NCI-H187 (cell line): ENCODE measurements around the gene MAOB.

Source experiments
- DNase-seq, 2 experiments: peaks; one replicate each; lab custom pipeline; 2025; lab: John Stamatoyannopoulos, UW

MAOB gene

DNA sequence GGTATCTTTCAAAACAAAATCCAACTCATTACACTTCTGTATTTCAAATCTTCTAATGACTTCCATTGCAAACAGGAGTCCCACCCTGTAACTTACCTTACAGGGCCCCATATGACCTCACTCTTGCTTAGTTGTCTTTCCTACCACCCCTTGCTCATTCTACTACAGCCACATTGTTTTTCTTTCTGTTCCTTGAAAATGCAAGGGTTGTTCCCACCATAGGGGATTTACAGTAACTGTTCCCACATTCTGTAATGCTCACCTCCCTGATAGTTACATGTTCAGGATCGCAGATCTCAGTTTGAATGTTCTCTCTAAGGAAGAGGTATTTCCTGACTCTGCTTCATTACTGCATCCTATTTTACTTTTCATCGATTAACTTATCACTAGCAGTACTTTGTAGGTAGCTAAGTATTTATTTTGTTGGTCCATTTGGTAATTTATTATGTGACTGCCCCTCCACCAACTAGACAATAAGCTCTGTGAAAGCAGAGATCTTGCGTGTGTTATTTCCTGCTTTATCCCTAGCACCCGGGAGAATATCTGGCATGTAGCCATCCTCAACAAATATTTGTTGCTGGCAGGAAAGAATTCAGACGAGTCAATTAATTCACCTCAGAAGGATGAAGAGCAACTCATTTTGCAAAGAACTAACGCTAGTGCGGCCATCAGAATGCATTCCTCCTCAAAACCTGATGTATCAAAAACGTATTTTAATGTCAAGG, 21.4 kb downstream of the MAOB start:
- no peak for DNase-seq

DNA sequence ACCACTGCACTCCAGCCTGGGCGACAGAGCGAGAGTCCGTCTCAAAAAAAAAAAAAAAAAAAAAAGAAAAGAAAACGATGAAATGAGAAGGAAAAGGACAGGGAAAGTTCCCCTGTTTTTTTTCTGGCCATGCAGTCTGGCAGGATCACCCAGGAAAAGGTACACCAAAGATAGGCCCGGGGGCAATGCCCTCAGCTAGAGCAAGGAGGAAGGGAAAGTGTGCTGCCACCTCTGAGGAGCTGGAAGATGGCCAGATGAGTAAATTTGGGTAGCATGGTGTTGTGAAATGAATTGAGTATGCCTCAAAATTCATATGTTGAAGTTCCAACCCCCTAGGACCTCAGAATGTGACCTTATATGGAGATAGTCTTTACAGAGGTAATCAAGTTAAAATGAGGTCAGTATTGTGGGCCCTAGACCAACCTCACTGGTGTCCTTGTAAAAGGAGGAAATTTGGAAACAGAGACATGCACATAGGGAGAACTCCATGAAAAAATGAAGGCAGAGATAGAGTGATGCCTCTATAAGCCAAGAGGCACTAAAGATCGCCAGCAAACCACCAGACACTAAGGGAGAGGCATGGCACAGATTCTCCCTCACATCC, 28.9 kb downstream of the MAOB start:
- DNase-seq = no peak

DNA sequence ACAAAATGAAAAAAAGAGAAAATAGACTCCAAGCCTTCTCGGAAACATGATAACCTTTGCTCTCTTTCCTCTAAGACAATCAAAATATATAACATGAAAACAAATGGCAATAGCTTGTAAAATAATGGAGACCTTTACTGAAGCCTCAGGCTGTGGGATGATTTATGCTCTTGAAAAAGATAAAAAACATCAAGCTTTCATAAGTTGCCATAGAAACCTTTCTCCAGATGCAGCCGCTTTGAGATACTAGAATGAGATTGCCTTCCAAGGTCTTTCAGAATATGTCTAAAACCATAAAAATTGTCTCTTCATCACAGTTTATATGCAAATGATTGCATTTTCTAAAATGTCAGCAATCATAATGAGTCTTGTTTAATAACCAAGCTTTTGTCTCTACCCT, 31.6 kb downstream of the MAOB start:
- no peak for DNase-seq

DNA sequence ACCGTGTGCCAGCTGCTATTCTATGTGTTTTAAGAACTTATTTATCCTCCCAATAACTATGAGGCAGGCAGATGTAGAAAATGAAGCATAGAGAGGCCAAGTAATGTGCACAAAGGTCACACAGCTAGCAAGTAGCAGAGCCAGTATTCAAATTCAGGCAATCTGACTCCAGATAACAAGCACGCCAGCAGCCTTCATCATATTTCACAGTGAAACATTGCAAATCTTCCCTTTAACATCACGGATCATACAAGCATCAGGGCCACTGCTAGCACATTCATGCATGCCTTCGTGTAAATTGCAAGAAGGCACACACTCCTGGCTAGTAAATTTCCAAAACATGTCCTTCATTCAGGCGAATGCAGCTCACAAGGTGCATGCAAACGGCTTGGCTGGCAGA, 33.1 kb downstream of the MAOB start:
- DNase-seq = no peak

DNA sequence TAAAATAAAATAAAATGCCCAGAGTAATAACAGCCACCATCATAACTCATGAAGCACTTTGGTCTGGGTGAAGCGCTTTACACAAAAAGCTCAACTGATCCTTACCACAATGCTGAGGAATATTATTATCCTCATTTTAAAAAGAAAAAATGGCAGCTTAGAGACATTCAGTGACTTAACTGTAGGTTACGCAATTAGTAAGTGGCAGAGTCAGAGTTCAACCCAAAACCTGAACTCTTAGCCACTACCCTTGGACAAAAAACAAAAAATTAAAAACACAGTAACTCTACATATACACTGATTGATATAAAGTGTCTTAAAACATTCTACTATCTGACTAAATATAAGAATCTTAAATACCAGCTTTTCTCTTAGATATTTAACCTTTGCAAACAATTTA, 34.9 kb downstream of the MAOB start:
- no peak for DNase-seq

DNA sequence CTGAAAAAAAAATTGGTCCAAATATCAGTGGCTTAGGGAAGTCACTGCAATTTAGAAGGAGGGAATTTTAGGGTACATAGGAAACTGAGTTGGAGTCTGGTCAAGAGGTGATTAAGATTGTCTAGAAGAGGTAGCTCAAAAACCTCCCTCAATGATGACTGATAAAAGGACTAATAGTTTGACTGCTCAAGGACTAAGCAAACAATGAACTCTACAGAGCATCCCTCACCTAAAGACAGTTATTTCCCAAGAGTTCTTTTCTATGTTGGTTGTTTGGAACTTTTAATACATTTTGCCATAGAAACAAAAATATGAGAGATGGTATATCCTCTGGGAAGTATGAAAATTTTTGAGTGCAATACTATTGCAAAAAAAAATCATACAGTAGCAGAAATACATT, 35.7 kb downstream of the MAOB start:
- no peak for DNase-seq

DNA sequence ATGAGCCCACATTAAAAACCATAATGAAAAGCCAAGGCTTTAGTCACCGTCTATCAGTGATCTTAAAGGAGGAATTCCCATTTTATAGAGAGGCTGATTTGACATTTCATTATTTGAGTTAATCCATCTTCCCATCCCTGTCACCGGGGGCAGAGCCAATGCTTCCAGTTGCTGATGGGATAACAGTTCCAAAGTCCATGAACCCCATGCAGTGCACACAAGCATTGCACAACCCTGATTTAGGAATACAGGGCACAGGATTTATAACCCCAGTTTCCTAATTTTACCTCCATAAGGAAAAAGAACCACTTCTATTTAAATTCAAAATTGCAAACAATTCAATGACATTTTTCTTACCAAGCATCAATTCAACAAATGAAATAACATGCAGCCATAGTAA, 36.5 kb downstream of the MAOB start:
- DNase-seq = no peak

DNA sequence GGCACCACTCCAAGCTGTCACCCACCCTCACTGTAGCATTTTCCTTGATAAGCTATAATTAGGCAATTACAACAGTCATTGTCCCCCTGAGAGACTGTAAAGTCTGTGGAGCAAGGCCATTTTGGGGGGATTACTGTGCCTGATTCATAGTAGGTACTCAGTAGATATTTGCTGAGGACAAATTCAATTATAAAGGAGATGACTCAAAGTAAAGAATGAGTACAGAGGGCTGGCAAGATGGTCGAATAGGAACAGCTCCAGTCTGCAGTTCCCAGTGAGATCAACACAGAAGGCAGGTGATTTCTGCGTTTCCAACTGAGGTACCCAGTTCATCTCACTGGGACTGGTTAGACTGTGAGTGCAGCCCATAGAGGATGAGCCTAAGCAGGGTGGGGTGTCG, 42.0 kb downstream of the MAOB start:
- DNase-seq = no peak

DNA sequence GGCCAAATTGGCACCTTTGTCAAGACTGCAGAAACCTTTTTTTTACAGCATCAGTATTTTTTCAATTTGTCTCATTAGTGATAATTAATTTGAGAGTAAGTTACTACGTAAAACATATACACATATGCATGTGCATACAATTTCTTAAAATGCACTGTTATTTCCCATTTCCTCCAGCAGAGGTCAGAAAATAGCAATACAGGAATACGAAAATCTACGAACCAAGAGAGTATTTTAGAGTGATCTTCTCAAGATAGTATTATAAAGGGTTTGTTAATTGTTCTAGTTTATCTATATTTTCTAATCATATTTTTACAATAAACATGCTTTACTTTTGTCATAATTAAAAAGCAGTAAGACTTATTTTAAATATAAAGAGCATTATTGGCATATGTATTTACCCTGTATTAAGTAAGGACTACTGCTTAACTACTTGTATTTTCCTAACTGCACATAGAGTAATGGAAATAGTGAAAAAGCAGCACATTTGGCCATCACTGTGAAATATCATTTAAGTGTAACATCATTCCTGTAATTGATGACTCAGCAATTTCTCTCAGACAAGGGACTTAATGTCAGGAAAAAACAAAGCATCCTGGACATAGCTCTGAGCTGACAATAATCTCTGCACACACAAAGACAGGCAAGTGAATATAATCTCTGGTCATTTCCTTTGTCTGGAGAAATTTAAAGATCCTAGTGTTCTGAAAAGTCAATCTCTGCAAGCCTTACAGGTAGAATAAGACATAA, 45.6 kb downstream of the MAOB start:
- DNase-seq = no peak

DNA sequence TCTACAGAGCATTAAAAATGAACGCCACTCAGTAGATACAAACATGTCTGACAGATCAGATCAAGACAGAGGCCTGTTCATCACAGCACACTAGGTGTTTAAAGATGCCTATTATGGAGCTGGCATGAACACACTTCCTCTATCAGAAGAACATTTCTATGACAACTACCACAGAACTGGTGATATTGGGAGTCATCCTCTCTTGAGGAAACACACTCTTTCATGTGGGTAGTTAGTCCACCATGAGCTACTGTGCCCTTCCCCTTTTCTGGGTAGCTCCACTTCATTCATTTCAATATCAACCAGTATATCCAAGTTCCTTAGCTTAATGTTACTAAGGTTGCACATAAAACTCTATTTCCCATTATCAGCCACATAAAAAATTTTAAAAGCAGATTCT, 46.7 kb downstream of the MAOB start:
- DNase-seq = no peak

DNA sequence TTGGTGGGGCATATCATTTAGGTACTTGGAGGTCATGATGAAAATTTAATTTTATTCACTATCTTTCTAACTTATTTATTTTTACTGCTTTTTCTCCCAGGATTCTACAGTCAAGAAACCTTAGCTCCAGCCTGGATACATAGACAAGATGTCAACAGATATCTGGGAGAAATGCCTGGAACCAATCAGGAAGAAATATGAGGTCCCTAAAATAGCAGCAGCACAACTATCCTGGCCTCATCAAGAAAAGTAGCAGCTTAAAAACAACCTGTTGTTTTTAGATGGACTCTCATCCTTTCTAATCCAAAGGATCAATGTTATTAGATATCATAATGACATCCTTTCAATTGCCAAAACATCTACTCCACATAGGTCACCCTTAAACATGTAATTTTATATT, 54.5 kb downstream of the MAOB start:
- no peak for DNase-seq

DNA sequence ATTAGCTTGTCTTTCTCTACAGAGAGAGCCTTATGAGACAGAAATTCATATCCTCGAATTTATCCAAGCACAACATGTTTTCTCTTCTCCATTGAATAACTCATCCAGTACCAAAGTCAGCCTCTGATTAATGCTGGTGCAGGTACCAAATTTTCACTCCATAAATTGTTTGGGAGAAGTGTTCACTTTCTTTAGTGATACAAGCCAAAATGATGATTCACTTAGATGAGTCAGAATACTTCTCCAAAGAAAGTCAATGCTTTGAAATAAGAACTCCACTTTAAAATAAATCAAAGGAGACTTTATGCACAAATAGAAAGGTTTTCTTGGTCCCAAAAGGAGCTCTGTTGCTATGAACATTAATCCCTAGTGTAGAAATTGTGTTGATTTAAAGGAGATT, 60.2 kb downstream of the MAOB start:
- no peak for DNase-seq

DNA sequence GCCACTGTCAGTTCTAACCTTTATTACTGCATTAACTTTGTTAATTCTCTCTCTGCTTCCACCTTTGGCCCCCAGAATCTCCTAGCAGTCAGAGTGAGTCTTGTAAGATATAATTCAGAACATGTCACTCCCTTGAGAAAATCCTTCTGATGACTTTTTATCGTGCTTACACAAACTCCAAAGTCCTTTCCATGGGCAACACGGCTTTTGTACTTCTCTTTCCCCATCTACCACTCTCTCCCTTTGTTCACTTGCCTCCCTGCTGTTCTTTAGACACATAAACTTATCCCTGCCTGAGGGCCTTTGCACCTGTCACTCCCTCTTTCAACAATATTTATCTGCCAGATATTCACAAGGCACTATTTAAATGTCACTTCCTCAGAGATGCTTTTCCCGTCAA, 64.8 kb downstream of the MAOB start:
- DNase-seq = no peak

DNA sequence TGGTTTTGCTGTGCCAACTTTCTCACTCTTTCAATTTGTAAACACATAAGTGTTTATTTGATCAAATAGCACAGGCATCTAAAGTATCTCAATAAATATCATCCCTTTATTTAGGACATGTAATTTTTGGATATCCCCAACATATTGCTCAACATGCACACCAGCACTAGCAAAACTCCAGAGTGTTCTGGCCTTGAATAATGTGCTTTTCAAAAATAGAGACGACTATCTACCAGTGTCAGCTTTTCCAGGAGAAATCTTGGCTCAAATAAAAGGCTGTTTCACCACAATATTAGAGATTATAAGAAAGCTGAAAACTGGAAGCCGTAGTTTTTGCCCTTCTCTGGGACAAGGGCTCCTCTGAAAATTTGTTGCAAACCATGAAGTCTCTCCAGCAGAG, 67.0 kb downstream of the MAOB start:
- DNase-seq = no peak

DNA sequence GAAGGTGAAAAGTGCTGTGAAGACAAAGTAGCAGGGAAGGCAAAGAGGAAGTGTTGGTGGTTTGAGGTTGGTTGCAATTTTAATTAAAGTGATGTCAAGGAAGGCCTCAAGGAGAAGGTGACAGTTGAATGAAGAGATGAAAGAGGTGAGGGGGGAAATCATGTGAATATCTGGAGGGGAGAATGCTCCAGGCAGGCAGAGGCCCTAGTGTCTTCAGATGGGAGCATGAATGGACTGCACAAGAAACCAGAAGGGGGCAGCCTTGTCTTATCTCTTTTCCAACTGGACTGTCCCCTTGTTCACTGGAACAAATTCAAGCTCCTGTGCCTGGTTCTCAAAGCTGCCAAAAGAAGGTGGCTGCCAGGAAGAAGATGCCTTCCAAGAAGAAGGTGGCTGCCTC, 68.4 kb downstream of the MAOB start:
- no peak for DNase-seq

DNA sequence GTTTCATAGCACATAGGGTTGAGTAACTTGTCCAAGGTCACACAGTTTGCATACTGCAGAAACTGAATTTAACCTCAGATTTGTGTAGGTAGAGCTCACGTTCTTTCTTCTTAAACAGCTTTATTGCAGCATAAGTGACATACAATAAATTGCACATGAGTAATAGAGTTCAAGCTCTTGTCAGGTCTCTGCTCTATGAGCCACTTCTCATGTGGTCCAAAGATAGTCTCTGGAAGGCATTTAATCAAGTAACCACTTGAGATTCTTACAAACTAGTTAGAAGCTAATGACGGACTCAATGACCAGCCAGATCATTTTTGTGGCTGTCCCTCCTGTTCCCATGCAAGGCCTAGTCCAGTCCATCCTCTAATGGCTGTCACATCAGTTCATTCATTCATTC, 68.9 kb downstream of the MAOB start:
- DNase-seq = no peak

DNA sequence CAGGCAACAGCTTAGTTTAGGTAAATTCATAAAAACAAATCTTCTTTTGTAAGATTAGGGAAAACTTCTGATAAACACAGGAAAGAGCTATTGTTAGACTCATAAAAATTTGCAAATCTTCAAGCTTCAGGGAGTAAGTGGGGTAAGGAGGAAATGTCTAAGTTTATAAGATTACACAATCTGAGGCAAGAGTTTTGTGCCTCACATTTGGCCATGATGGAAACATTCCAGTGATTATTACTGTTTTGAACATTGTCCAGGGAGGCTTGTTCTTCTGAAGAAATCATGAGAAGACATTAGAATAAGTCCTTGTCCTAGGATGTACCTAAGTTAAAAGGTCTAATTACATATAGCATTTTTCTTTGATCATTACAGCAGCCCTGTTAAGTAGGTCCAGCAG, 72.8 kb downstream of the MAOB start:
- DNase-seq = no peak

DNA sequence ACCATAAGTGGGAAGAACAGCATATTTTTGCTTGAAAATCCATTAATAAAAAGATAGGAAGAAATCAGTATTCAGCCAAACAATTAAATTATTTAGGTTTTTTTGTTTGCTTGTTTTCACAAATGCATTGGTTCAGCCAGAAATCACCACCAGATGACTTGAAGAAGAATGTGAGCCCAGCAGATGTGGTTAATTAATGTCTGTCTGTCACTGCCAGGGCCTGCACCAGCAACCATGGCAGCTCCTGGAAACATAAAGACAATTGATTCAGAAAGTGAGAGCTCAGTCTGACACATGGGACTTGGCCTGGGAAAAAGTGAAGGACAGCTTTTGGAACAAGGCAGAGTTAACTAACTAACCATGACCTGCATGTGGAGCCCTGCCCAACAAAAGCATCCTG, 74.0 kb downstream of the MAOB start:
- no peak for DNase-seq

DNA sequence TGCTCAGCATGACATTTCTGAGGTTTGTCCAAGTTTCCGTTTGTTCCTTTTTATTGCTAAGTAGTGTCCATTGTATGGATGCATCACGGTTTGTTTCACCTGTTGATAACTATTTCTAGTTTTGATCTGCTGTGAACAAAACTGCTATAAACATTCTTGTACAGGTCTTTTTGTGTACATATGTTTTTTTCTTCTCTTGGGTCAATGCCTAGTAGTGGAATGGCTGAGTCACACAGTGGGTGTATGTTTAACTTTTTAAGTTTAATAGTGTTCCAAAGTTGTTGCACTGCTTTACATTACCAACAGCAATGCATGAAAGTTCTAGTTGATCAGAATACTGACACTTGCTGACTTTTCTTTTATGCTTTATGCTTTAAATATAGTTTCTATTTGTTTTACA, 76.7 kb downstream of the MAOB start:
- DNase-seq = no peak

DNA sequence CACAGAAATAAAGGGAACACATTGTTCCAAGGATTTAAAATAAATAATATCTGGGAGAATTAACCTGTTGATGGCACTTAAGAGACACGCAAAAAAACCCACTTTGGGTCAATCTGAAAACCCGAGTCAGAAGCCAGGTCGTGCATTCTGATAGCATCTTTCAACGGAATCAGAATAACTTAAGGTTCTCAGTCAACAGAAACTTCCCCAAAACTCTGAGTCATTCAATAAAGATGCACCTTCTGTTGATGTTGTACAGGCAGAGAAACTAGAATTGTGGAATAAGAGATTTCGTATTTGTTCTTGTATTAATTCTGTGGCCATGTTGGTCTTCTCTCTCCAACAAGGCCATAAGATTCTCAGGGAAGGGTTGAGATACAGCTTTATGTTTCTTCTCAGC, 78.2 kb downstream of the MAOB start:
- DNase-seq = no peak

DNA sequence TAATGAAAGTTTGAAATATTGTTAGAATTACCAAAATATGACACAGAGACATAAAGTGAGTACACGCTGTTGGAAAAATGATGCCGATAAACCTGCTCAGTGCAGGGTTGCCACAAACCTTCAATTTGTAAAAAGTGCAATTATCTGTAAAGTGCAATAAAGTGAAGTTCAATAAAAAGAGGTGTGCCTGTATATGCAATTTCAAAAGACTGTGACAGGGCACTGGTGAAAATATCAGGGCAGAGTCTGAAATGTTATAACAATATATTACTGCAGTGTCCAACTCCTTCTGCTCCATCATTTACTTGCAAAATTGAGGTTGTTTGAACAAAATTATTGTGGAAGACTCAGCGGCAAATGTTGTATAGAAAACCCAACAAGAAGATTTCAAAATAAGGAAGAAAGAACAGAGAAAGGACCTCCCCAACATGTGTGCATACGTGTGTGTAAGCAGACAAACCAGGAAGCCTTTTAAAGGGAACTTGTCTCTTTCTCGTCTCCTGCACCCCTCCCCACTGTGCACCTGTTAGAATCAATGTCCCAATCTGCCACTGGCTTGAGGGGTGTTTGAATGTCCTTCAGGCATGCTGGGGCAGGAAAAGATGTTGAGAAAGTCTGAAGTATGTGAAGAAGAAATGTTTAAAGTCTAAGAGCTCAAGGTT, 96.2 kb downstream of the MAOB start:
- no peak for DNase-seq

DNA sequence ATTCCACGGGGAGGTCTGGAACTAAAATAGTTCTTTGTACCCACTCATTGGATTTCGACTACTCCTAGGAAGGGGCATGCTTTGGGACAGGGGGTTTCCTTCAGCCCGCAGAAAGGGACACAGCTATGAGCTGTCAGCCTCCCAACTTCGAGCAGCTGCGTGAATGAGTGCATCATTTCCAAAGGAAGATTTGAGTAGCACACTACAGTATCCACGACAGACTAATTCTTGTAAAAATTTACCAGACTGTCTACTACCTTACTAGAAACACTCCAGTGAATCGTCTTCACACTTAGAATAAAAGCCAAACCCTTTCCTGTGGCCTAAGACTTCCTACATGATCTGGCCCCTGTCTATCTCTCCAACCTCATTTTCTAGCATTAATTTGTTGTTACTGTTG, 124.2 kb downstream of the MAOB start:
- DNase-seq = no peak

DNA sequence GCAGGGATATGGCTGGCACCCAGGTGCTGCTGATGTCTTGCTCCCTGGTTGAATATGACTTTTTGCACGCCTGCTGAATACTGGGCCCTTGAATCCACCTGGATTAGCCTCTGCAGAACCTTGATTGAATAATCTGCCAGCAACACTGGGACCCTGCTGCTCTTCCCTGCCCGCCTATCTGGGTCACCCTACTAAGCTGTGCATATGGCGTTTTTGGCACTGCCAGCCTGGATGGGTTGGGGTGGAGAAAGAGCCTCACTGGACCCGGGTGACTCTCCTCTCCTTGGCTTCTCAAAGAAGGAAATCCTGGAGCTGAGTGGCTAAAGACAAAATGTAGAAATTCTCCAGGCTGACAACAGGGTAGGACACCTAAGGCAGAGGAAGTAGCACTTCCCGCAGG, 126.2 kb downstream of the MAOB start:
- DNase-seq = no peak
